K562 (cell line): ENCODE measurements around the gene ASF1B. TPM values are rescaled to one million over a fixed set of nuclear protein-coding genes. Genes with fewer than 3 reads are reported as not detected.

ENCODE experiments used
- ATAC-seq: fragments of 200-7000 bp; cut with Tn5 transposase; 3 replicates; pipeline ENCODE4 v1.9.1; 2020; ENCODE audit warnings: moderate library complexity
- BruUV-seq: library from RNA; stranded (reverse); fragments of 400-500 nt; replicated peaks from 2 replicates; lab custom pipeline; 2021; lab: Mats Ljungman, UMichigan
- CTCF ChIA-PET: fragments of 300-600 bp; formaldehyde crosslinking; extraction: SDS; loops from one replicate; lab custom pipeline; 2021; ENCODE audit warnings: low intra/inter-chr PET ratio; lab: Yijun Ruan, JAX
- POLR2A ChIA-PET: fragments of 300-600, 350-650 bp; sonication (Branson Sonifier 250); formaldehyde crosslinking; extraction: SDS; loops from one replicate; lab custom pipeline; 2021; ENCODE audit warnings: antibody characterized with exemption, inconsistent platforms; lab: Yijun Ruan, JAX
- DNase-seq, 4 experiments: peaks; one replicate each; pipeline versions ENCODE4 v3.0.0 to v3.0.0-alpha.2; 2011 to 2018; ENCODE audit warnings: low spot score in 3 of 4, mixed read lengths in 3 of 4; ENCODE audit errors: extremely low read depth in 1 of 4
- FAIRE-seq: peaks from 2 replicates; lab custom pipeline; 2011; peaks lifted over from hg19 to GRCh38; lab: Jason Lieb, UNC
- H2AFZ ChIP-seq: 2 replicates; pipeline ENCODE4 v1.6.0; 2011; ENCODE audit warnings: low read depth, low read length, control low read depth, inconsistent platforms
- H3K27ac ChIP-seq: fragments of 200-600 bp; 3 replicates; pipeline ENCODE4 v1.8.0; 2011; ENCODE audit warnings: low read depth, mild to moderate bottlenecking, control low read depth, inconsistent platforms, low read length, moderate library complexity, mixed read lengths; ENCODE audit errors: extremely low read depth
- H3K27me3 ChIP-seq, 2 experiments: fragments of 300-600 bp in 1 of 2; 2 replicates in 1 of 2; 3 replicates in 1 of 2; pipeline versions ENCODE4 v1.6.0 to v1.8.0; 2011; ENCODE audit warnings: inconsistent platforms in 2 of 2, low read length in 2 of 2, mild to moderate bottlenecking in 1 of 2, mixed read lengths in 1 of 2, moderate library complexity in 1 of 2; ENCODE audit not compliant: control insufficient read depth in 2 of 2, insufficient read depth in 2 of 2
- H3K36me3 ChIP-seq: fragments of 300-600 bp; 3 replicates; pipeline ENCODE4 v1.8.0; 2011; ENCODE audit warnings: mild to moderate bottlenecking, low read length, inconsistent platforms; ENCODE audit not compliant: control insufficient read depth, insufficient read depth
- H3K4me1 ChIP-seq, 2 experiments: fragments of 200-600 bp in 1 of 2; replicated peaks in 1 of 2; 2 replicates in 1 of 2; 3 replicates in 1 of 2; pipeline versions ENCODE4 v1.5.1 to v1.8.0; 2011; ENCODE audit warnings: inconsistent platforms in 2 of 2, low read length in 2 of 2, mild to moderate bottlenecking in 1 of 2, mixed read lengths in 1 of 2, moderate library complexity in 1 of 2; ENCODE audit not compliant: control insufficient read depth in 2 of 2, insufficient read depth in 2 of 2
- H3K4me2 ChIP-seq: 2 replicates; pipeline ENCODE4 v1.6.1; 2011; ENCODE audit warnings: low read length, control low read depth, inconsistent platforms, mixed read lengths; ENCODE audit not compliant: insufficient read depth
- H3K4me3 ChIP-seq: fragments of 200-600 bp; sonication (generic), shearing (Covaris generic); 2 replicates; pipeline ENCODE4 v1.5.1; 2016; ENCODE audit warnings: control low read depth, inconsistent platforms
- H3K79me2 ChIP-seq: fragments of 200-600 bp; 3 replicates; pipeline ENCODE4 v1.8.0; 2011; ENCODE audit warnings: low read length, inconsistent platforms; ENCODE audit not compliant: control insufficient read depth, insufficient read depth
- H3K9ac ChIP-seq, 2 experiments: 2 replicates each; pipeline versions ENCODE4 v1.6.0 to v1.6.1; 2011; ENCODE audit warnings: low read depth in 2 of 2, low read length in 2 of 2, control low read depth in 1 of 2, inconsistent platforms in 1 of 2, mild to moderate bottlenecking in 1 of 2, mixed read lengths in 1 of 2; ENCODE audit not compliant: insufficient read depth in 1 of 2
- H3K9me1 ChIP-seq: one replicate; pipeline ENCODE4 v1.6.0; 2011; ENCODE audit warnings: inconsistent platforms, mild to moderate bottlenecking, low read length, moderate library complexity; ENCODE audit not compliant: control insufficient read depth, insufficient read depth
- H3K9me3 ChIP-seq: replicated peaks from 2 replicates; pipeline ENCODE4 v1.5.1; 2011; ENCODE audit warnings: low read depth, low read length, inconsistent platforms; ENCODE audit not compliant: control insufficient read depth, insufficient read depth
- H4K20me1 ChIP-seq: replicated peaks from 2 replicates; pipeline ENCODE4 v1.6.1; 2011; ENCODE audit warnings: low read length, inconsistent platforms, mixed read lengths; ENCODE audit not compliant: control insufficient read depth, insufficient read depth
- ARID3A ChIP-seq: IDR thresholded peaks from 2 replicates; pipeline ENCODE4 v1.6.1; 2012; ENCODE audit warnings: low read depth, low read length, improper control_type of control experiment, borderline replicate concordance
- CHD2 ChIP-seq: IDR thresholded peaks from 2 replicates; pipeline ENCODE4 v1.6.1; 2011; ENCODE audit warnings: low read depth, low read length
- CSDE1 ChIP-seq, 2 experiments: fragments of 450-650 bp; IDR thresholded peaks; 2 replicates each; pipeline ENCODE4 v1.6.1; 2016; ENCODE audit warnings: mild to moderate bottlenecking in 1 of 2
- DNMT1 ChIP-seq: fragments of 450-650 bp; IDR thresholded peaks from 2 replicates; pipeline ENCODE4 v1.6.1; 2016; ENCODE audit warnings: antibody characterized with exemption, mild to moderate bottlenecking
- GATAD2A ChIP-seq: fragments of 450-650 bp; IDR thresholded peaks from 2 replicates; pipeline ENCODE4 v1.6.1; 2017
- MAZ ChIP-seq, 2 experiments: fragments of 450-650 bp in 1 of 2; sonication (generic) in 1 of 2; formaldehyde crosslinking; IDR thresholded peaks in 1 of 2; conservative IDR thresholded peaks in 1 of 2; 2 replicates each; pipeline versions ENCODE4 v1.4.0 to v1.5.0; 2020; ENCODE audit warnings: mild to moderate bottlenecking in 1 of 2, missing genetic modification reagents in 1 of 2
- MYNN ChIP-seq, 2 experiments: sonication (generic); formaldehyde crosslinking in 1 of 2; IDR thresholded peaks; 2 replicates each; pipeline versions ENCODE4 v1.5.0 to v1.6.1; 2016 to 2020; ENCODE audit warnings: antibody characterized with exemption in 1 of 2, missing genetic modification reagents in 1 of 2
- NR2C1 ChIP-seq, 2 experiments: fragments of 450-650 bp; IDR thresholded peaks; 2 replicates each; pipeline ENCODE4 v1.6.1; 2017; ENCODE audit warnings: mild to moderate bottlenecking in 2 of 2, antibody characterized with exemption in 1 of 2, inconsistent platforms in 1 of 2, missing compliant biosample characterization in 1 of 2, missing genetic modification characterization in 1 of 2
- NUFIP1 ChIP-seq: fragments of 450-650 bp; IDR thresholded peaks from 2 replicates; pipeline ENCODE4 v1.6.1; 2018; ENCODE audit not compliant: partially characterized antibody
- POLR3G ChIP-seq: IDR thresholded peaks from 2 replicates; pipeline ENCODE4 v1.6.1; 2011; ENCODE audit not compliant: insufficient read length, insufficient replicate concordance; ENCODE audit errors: extremely low read depth
- TRIM24 ChIP-seq, 2 experiments: fragments of 450-650 bp; IDR thresholded peaks; 2 replicates each; pipeline ENCODE4 v1.6.1; 2016
- ZBTB43 ChIP-seq: sonication (generic); formaldehyde crosslinking; IDR thresholded peaks from 2 replicates; pipeline ENCODE4 v1.8.0; 2023; ENCODE audit warnings: mild to moderate bottlenecking, missing genetic modification reagents
- ZKSCAN3 ChIP-seq: fragments of 250-450 bp; sonication (Bioruptor Pico); IDR thresholded peaks from 2 replicates; pipeline ENCODE4 v1.4.0; 2020
- ZNF133 ChIP-seq: fragments of 250-450 bp; sonication (Bioruptor Pico); IDR thresholded peaks from 2 replicates; pipeline ENCODE4 v1.4.0; 2020; ENCODE audit warnings: mild to moderate bottlenecking
- ZNF398 ChIP-seq: fragments of 250-450 bp; sonication (Bioruptor Pico); IDR thresholded peaks from 2 replicates; pipeline ENCODE4 v1.8.0; 2021; ENCODE audit warnings: moderate library complexity, mild to moderate bottlenecking, inconsistent platforms
- WGBS: fragments of 100-300 bp; shearing (Covaris generic); methylation state at CpG from one replicate; pipeline ENCODE4 v1.1.6; 2016; ENCODE audit warnings: low coverage, mixed read lengths; ENCODE audit not compliant: insufficient coverage; ENCODE audit errors: missing lambda C conversion rate; 5-methylcytosine and 5-hydroxymethylcytosine counted together
- in situ Hi-C: fragments of 300-500 bp; cut with MboI; formaldehyde crosslinking; loops from 4 replicates; pipeline ENCODE4 v1.15.0; 2018; ENCODE audit warnings: inconsistent platforms, mixed read lengths
- intact Hi-C: fragments of 100-400 bp; cut with micrococcal nuclease; formaldehyde crosslinking; loops from 2 replicates; pipeline ENCODE4 v1.14.2; 2022
- polyA plus RNA-seq, 8 experiments: library from polyadenylated mRNA; depleted of rRNA in 4 of 8; stranded (reverse) in 5 of 8; unstranded in 3 of 8; fragments of >200 nt; fragmentation: Nextera tagmentation in 2 of 8; fragmentation: Illumina TruSeq in 1 of 8; extraction: Ambion mirVana in 2 of 8; extraction: Trizol in 1 of 8; gene quantifications; 2 replicates each; pipeline versions ENCODE4 v1.2.1 to v1.2.3, GENCODE V29; 2011 to 2014; ENCODE audit warnings: inconsistent platforms in 1 of 8, missing spikeins in 1 of 8
- total RNA-seq, 7 experiments: library from RNA; depleted of rRNA in 6 of 7; stranded (reverse); fragments of >200 nt in 6 of 7; fragmentation: Illumina TruSeq in 2 of 7; extraction: Trizol in 2 of 7; gene quantifications; 2 replicates each; pipeline versions ENCODE4 v1.2.1 to v1.2.3, GENCODE V29; 2011 to 2021; ENCODE audit warnings: low replicate concordance in 1 of 7

Gene ASF1B
- total and polyA plus RNA-seq, 9 of the 15 experiments (the other 6 are each of a cell fraction or from before 2014, with no cell fraction given) = 6.0 to 69.4 (median 53.3) TPM

GRCh38 chr19:14117668-14118164 is 18.7 kb downstream of the ASF1B start, which contains the start of gene PRKACA:
Gene PRKACA (minus strand): TSS chr19:14117762. CDS start chr19:14117547, 215 bp downstream.
- H2AFZ ChIP-seq = peak within 1 kb of the TSS; percentile 88
- H3K27ac ChIP-seq = peak within 1 kb of the TSS; percentile 89
- H3K27me3 ChIP-seq = no peaks in the 10 kb centered on the region
- WGBS = under 1% methylated on average over 22 of the region's 67 CpGs
- H4K20me1 ChIP-seq = no peaks in the 10 kb centered on the region
- no TSS peak for BruUV-seq
- ATAC-seq (peak; percentile 97), DNase-seq (peak; percentile 98 to 99 (median 98)), FAIRE-seq (peak; percentile 97)
- ChIA-PET CTCF (no interaction called here), POLR2A (interaction anchor here (0.5 to 1.0 kb wide), 5 partner anchors 18 to 293 kb away, joined by 3 to 9 read pairs (median 3); partner anchors contain the start of gene ASF1B)
- H3K36me3 ChIP-seq = peaks cover 22% of the 10 kb centered on the region; the same call in 2 of the 3 replicates
- H3K4me3 ChIP-seq = peak within 1 kb of the TSS; percentile 90
- no peaks in the 10 kb centered on the region for H3K9me3 ChIP-seq
- H3K4me1 ChIP-seq = peaks cover 47 to 57% of the 10 kb centered on the region in 2 experiments; a peak in 4 of 5 replicates
- peaks cover 24% of the 10 kb centered on the region for H3K79me2 ChIP-seq
- H3K9ac ChIP-seq = peak within 1 kb of the TSS; percentile 84 to 92
- peaks cover 4% of the 10 kb centered on the region for H3K9me1 ChIP-seq
- H3K4me2 ChIP-seq = peak within 1 kb of the TSS; percentile 95
- in situ Hi-C loops = no loop called here
- intact Hi-C loops = loop anchor here (1.0 kb wide), 1 partner anchor 19 kb away; the partner anchor contains the start of gene ASF1B
- TF ChIP-seq ZNF398 = no peak
- TF ChIP-seq ZBTB43 = no peak
- no peak for TF ChIP-seq ZKSCAN3 (CRISPR knock-in tag)
- no peak for TF ChIP-seq TRIM24 (IDR thresholded peaks at IDR 0.05)
- TF ChIP-seq GATAD2A = no peak
- no peak for TF ChIP-seq NR2C1 (IDR thresholded peaks at IDR 0.05)
- 0 out of 2 replicates have a peak, but pooled peaks have one; percentile 6 for TF ChIP-seq NR2C1 (tag; IDR thresholded peaks at IDR 0.05)
- peak; percentile 94 for TF ChIP-seq CHD2
- peak; percentile 10 to 59; a peak in 3 of 4 replicates for TF ChIP-seq MAZ (CRISPR knock-in tag; conservative IDR thresholded peaks at IDR 0.05 in 1 of 2, IDR thresholded peaks at IDR 0.05 in 1 of 2)
- no peak for TF ChIP-seq POLR3G
- no peak for TF ChIP-seq ZNF133 (CRISPR knock-in tag)
- TF ChIP-seq NUFIP1 = no peak
- no peak for TF ChIP-seq CSDE1 (IDR thresholded peaks at IDR 0.05)
- no peak for TF ChIP-seq MYNN (IDR thresholded peaks at IDR 0.05)
- TF ChIP-seq MYNN (CRISPR knock-in tag; IDR thresholded peaks at IDR 0.05) = no peak
- no peak for TF ChIP-seq DNMT1
- TF ChIP-seq ARID3A = peak; percentile 84; the same call in 1 of the 2 replicates
